Measurements from ENCODE around the gene IFRD2.
A peak's percentile ranks its signal among the peaks of the same experiment; 100 is the strongest.

The IFRD2 gene

DNA sequence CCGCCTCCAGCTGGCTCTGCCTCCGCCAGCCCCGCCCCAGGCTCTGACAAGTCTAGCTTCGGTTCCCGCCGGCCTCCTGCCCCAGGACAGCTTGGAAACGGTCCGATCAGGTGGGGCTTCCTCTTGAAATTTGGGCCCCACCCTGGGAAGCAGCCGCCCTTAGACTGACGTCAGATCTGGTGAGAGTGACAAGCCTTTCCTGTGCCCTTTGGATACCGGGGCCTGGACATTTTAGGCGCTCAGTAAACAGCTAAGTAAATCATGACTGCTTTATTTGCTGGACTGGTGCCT, 7.4 kb upstream of the IFRD2 start:
- DNase-seq (ENCODE audit: insufficient read length, low spot score) (no peak), FAIRE-seq (no peak)
- TF ChIP-seq, protein P1, sequence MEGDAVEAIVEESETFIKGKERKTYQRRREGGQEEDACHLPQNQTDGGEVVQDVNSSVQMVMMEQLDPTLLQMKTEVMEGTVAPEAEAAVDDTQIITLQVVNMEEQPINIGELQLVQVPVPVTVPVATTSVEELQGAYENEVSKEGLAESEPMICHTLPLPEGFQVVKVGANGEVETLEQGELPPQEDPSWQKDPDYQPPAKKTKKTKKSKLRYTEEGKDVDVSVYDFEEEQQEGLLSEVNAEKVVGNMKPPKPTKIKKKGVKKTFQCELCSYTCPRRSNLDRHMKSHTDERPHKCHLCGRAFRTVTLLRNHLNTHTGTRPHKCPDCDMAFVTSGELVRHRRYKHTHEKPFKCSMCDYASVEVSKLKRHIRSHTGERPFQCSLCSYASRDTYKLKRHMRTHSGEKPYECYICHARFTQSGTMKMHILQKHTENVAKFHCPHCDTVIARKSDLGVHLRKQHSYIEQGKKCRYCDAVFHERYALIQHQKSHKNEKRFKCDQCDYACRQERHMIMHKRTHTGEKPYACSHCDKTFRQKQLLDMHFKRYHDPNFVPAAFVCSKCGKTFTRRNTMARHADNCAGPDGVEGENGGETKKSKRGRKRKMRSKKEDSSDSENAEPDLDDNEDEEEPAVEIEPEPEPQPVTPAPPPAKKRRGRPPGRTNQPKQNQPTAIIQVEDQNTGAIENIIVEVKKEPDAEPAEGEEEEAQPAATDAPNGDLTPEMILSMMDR (IDR thresholded peaks at IDR 0.05; ENCODE audit: insufficient read depth, missing control alignments), result no peak

DNA sequence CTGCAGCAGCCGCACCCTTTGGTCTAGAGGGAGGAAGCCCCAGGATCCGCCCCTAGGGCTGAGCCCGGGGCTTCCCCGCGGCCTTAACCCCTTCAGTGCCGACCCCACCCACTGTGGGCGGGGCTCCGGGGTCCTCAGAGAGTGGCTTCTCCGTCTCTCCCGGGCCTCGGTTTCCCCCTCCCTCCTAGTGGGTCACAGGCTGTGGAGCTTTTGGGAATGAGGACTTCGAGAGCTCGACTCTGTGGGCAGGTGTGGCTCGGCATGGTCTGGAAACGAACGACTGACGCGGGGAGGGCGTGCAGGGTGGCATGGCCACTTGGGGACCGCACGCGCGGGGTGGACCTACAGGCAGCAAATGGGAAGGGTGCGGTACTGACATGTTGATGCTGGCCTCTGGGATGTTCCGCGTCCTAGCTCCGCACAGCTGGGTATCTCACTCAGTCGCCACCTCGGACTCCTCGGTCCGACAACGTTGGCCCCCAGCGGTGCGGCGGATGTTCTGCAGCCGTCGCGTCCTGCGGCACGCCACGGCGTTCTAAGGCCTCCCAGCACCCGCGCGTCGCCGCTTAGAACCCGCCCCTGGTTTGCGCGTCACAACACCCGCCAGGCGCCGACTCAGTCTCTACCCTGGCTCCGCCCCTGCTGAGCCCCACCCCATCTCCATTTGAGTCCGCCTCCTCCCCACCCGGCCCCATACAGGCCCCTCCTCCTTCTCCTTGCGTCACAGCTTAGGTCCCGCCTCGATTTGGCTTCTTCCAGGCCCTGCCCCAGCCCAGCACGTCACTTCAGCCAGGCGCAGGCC, 6.8 kb upstream of the IFRD2 start, which contains the start of the genes HYAL3 and NAA80:
TSS of gene HYAL3 (minus strand) at position 570 of the 802 bp plus-strand sequence. CDS start 3,803 bp downstream, outside the sequence.
TSS of gene NAA80 (minus strand) at position 570 of the 802 bp plus-strand sequence. CDS start 1,942 bp downstream, outside the sequence.
- peak; percentile 98 for DNase-seq (ENCODE audit: insufficient read length, low spot score)

DNA sequence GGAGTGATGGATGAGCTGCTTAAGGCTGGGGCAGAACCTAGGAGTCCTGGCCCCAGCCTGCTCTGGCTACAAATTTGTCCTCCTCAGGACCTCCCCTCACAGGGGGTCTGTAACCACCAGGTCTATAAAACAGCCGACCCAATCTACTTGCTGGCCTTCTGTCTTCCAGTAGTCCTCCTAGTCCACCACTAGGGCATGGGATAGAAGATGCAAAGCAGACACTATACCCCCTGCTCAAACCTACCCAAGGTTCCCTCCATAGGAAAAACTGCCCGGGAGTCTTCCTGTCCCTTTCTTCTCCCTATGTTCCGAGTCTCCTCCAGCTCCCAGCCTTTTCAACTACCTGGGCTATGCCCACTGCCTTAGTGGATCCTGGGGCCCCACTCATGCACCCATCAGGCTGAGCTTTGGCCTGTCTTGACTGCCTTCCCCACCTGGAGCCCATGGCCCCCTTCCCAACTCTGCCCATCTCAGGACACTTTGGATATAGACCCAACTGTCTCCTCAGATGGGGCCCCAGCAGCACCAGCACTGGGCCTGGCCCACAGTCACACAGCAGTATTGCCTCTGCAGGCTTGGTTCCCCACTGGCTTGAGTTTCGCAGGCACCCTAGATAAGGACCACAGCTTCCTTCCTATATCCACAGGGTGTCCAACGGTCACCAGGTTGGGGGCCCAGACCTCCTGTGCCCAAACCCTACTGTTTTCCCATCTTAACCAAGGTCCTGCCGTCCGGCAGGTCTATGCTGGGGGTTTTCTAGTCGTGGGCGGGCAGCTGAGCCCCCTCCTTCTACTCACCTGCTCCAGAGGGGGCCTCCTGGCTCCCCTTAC, 5.9 kb upstream of the IFRD2 start:
- DNase-seq (ENCODE audit: insufficient read length, low spot score), result no peak
- FAIRE-seq, result no peak
- TF ChIP-seq, protein P1 (IDR thresholded peaks at IDR 0.05; ENCODE audit: insufficient read depth, missing control alignments), result no peak

More for the DNA sequence above, 6.8 kb upstream of the IFRD2 start, which contains the start of the genes HYAL3 and NAA80:
- FAIRE-seq, result no peak
- TF ChIP-seq, protein P1 (IDR thresholded peaks at IDR 0.05; ENCODE audit: insufficient read depth, missing control alignments), result no peak

DNA sequence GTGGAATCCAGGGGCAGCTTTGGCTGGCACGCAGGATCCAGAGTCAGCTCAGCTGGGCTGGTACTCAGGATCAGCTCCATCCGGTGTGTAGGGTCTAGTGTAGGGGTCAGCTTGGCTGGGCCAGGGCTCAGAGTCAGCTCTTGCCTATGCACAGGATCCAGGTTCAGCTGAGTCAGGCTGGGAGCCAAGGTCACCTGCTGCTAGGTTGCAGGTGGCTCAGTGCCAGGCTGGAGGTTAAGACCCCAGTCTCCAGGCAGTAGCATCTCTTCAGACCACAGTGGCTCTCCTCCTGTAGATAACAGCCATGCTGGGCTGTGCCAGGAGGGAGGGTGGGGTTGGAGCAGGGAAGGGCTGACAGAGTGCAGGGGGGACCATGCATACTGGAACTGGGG, 5.2 kb upstream of the IFRD2 start:
- FAIRE-seq (no peak), DNase-seq (ENCODE audit: insufficient read length, low spot score) (no peak)
- TF ChIP-seq, protein P1 (IDR thresholded peaks at IDR 0.05; ENCODE audit: insufficient read depth, missing control alignments), result no peak

DNA sequence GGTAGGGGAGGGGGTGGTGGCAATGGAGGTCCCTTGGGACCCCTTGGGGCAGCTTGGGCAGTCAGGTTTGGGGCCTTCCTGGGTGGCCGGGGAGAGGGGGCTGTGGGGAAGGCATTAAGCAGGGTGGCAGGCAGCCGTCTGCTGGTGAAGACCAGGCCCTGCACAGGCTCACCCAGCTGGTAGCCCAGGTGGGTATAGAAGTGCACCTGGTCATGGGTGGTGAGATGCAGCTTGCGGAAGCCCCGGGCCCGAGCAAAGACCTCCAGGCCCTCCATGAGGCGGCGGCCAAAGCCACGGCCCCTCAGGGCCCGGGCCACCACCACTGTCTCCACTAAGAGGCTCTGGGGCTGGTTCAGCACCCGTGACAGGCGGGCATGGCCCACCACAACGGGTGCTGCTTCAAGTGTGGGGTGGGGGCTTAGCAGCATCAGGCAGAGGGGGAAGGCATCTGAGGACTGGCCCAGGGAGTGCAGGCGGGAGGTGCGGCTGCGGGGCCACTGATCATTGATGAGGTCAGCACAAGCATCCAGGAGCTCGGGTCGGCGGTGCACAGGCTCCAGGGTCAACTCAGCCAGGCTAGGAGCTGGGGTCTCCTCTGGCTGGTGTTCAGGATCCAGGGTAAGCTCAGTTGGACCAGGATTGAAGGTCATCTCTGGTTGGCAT, 4.6 kb upstream of the IFRD2 start:
- FAIRE-seq (no peak), DNase-seq (ENCODE audit: insufficient read length, low spot score) (no peak)
- TF ChIP-seq, protein P1 (IDR thresholded peaks at IDR 0.05; ENCODE audit: insufficient read depth, missing control alignments), result no peak

DNA sequence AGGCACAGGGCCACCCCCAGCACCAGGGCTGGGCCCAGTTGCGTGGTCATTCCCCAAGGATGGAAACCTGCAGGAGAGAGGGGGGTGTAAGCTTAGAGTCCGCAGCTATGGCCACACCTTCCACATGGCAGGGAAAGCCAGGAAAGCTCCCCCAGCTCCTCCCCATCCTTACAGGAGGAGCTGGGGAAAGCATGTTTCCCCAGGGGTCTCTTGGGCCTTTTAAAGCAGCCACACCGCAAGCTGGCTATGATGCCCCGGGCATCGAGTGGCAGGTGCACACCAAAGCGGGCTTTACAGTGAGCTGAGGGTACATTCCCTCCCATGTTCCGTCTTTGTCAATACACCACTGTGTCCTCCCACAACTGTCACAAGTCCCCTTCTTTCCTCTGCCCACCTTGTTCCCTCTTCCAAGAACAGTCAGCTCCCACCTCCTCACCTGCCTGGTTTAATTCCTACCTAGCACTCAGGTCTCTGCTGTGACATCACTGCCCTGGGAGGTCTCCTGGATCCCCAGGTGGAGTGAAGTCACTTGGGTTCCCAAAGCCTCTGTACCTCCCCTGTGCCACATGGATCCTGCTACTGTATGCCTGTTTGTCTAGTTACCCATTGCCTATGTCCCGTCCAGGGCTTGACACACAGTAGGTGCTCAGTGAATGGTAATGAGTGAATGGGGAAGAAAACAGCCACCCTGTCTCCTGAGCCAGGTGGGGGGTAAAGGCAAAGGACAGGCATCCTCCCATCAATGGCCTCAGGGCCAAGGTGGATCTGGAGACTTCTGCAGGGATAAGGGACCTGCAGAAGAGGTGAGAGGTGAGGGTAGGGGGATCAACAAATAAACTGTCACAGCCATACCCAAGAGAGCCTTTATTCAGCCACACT, 3.6 kb upstream of the IFRD2 start:
- no peak for FAIRE-seq
- DNase-seq (ENCODE audit: insufficient read length, low spot score), result no peak
- TF ChIP-seq, protein P1 (IDR thresholded peaks at IDR 0.05; ENCODE audit: insufficient read depth, missing control alignments), result no peak
